AG04450 (cell line): ENCODE measurements around the gene AEN. TPM values are rescaled to one million over a fixed set of nuclear protein-coding genes. Genes with fewer than 3 reads are reported as not detected.

Source experiments
- CTCF ChIA-PET: fragments of 300-600, 350-600 bp; formaldehyde crosslinking; extraction: SDS; loops from one replicate; lab custom pipeline; 2022; ENCODE audit warnings: antibody characterized with exemption, inconsistent platforms; lab: Charles Lee
- POLR2A ChIA-PET: fragments of 350-600 bp; formaldehyde crosslinking; extraction: SDS; loops from one replicate; lab custom pipeline; 2021; ENCODE audit warnings: antibody characterized with exemption, inconsistent platforms; lab: Yijun Ruan, JAX
- DNase-seq: peaks from one replicate; pipeline ENCODE4 v3.0.0-alpha.2; 2011; ENCODE audit warnings: low read depth, low spot score
- H3K27ac ChIP-seq: one replicate; pipeline ENCODE4 v1.5.1; 2012; ENCODE audit warnings: low read depth, low read length, control low read depth
- H3K27me3 ChIP-seq: one replicate; pipeline ENCODE4 v1.6.0; 2012; ENCODE audit warnings: low read length; ENCODE audit not compliant: control insufficient read depth, insufficient read depth
- H3K4me3 ChIP-seq: 2 replicates; pipeline ENCODE4 v1.5.1; 2011; ENCODE audit warnings: mild to moderate bottlenecking, low read depth, low read length, control low read depth
- H3K9me3 ChIP-seq: 2 replicates; pipeline ENCODE4 v1.5.1; 2012; ENCODE audit warnings: low read length; ENCODE audit not compliant: control insufficient read depth, insufficient read depth
- CTCF ChIP-seq: IDR thresholded peaks from 2 replicates; pipeline ENCODE4 v1.5.1; 2011; ENCODE audit warnings: low read depth, low read length, control low read depth, inconsistent platforms
- polyA plus RNA-seq: library from polyadenylated mRNA; depleted of rRNA; stranded (reverse); fragments of >200 nt; gene quantifications from 2 replicates; pipeline ENCODE4 v1.2.3, GENCODE V29; 2011

Gene AEN
- polyA plus RNA-seq, 1 experiment: 41.8 TPM

- ChIA-PET POLR2A (no interaction called here), CTCF (interaction anchor here (0.7 kb wide), 1 partner anchor 489 kb away, joined by 3 read pairs; no protein-coding TSS in a partner anchor)
- Histone ChIP-seq H3K27me3 (peaks cover 51% of the 10 kb centered on the region), H3K9me3 (peaks cover 6% of the 10 kb centered on the region; the same call in 1 of the 2 replicates), H3K4me3 (no peak overlapping the region), H3K27ac (no peak overlapping the region)
- TF ChIP-seq CTCF: no peak
- DNase-seq: no peak
Measured at GRCh38 chr15:88608607-88609181, 12.4 kb upstream of the AEN start.

- no peak for TF ChIP-seq CTCF
- no peak overlapping the region for H3K27ac ChIP-seq
- H3K27me3 ChIP-seq: peaks cover 44% of the 10 kb centered on the region
- POLR2A ChIA-PET: no interaction called here
- no peak for DNase-seq
- H3K9me3 ChIP-seq: peaks cover 3% of the 10 kb centered on the region; the same call in 1 of the 2 replicates
- H3K4me3 ChIP-seq: no peak overlapping the region
- CTCF ChIA-PET: no interaction called here
Measured at GRCh38 chr15:88609344-88610090, 11.6 kb upstream of the AEN start.

GRCh38 chr15:88610701-88611231 lies 10.4 kb upstream of the AEN start:
- peak; percentile 30; the same call in 1 of the 2 replicates for TF ChIP-seq CTCF
- CTCF ChIA-PET: interaction anchor here (0.6 to 1.2 kb wide), 3 partner anchors 18 to 387 kb away, joined by 3 to 5 read pairs (median 4); no protein-coding TSS in a partner anchor
- H3K27ac ChIP-seq: no peak overlapping the region
- POLR2A ChIA-PET: no interaction called here
- H3K27me3 ChIP-seq: peaks cover 31% of the 10 kb centered on the region
- no peak overlapping the region for H3K4me3 ChIP-seq
- H3K9me3 ChIP-seq: no peaks in the 10 kb centered on the region; the same call in 1 of the 2 replicates
- no peak for DNase-seq

GRCh38 chr15:88612186-88612796 lies 8.8 kb upstream of the AEN start:
- H3K27ac ChIP-seq: no peak overlapping the region
- ChIA-PET POLR2A (no interaction called here), CTCF (no interaction called here)
- no peak overlapping the region for H3K4me3 ChIP-seq
- H3K27me3 ChIP-seq: peaks cover 16% of the 10 kb centered on the region
- TF ChIP-seq CTCF: no peak
- H3K9me3 ChIP-seq: no peaks in the 10 kb centered on the region
- DNase-seq: no peak
